ENCODE measurements around the gene POLR1E. TPM values are rescaled to one million over a fixed set of nuclear protein-coding genes. Genes with fewer than 3 reads are reported as not detected.
A peak's percentile ranks its signal among the peaks of the same experiment; 100 is the strongest.

Gene POLR1E
- total and polyA plus RNA-seq, 9 of the 15 experiments (the other 6 are each of a cell fraction or from before 2014, with no cell fraction given) = 18.9 to 102 (median 74.4) TPM

DNA sequence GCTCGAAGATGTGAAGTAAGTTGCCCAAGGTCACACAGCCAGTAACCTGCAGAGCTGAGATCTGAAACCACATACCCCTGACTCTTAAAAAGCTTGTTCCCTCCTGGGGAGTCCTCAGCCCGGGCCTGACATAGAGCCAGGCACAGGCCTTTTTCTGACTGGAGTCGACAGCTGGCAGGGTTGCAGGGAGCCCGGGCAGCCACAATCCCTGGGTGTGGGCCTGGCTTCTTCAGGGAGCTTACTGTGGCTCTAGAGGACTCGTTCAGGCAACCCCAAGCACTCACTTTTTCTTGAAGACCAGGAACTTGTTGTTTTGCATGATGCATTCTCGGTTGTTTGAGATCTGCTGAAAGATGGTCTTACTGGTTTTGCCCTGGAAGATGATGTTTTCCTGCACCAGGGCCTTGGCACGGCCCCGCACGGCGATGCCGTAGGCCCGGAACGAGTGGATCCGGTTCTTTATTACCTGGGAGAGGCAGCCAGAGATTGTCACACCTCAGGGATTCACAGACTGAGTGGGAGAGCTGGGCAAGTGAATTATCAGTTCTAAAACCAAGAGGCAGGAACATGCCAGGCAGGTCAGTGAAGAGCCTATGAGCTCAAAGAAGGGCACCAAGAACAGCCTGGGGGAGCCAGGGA lies 30.0 kb downstream of the POLR1E start:
- no peak overlapping the region for H3K27ac ChIP-seq (ENCODE audit: extremely low read depth, low read depth, low read length)
- FAIRE-seq = no peak
- H3K4me2 ChIP-seq (ENCODE audit: insufficient read depth, low read length) = no peak overlapping the region
- no TSS peak for BruUV-seq (replicated peaks)
- no peak overlapping the region for H3K4me3 ChIP-seq
- peaks cover 2% of the 10 kb centered on the region in 2 experiments; a peak in 1 of 5 replicates for H3K4me1 ChIP-seq (replicated peaks in 1 of 2; ENCODE audit: control insufficient read depth in 2 of 2, insufficient read depth in 2 of 2, low read length in 2 of 2)
- TF ChIP-seq POLR2AphosphoS5 (IDR thresholded peaks at IDR 0.05; ENCODE audit: control insufficient read depth, insufficient read depth, low read depth, low read length) (no peak), ATF1 (CRISPR knock-in tag; IDR thresholded peaks at IDR 0.05) (no peak), ATF1 (tag; IDR thresholded peaks at IDR 0.05) (no peak), LCOR (CRISPR knock-in tag; IDR thresholded peaks at IDR 0.05) (no peak), MCM7 (IDR thresholded peaks at IDR 0.05) (no peak), PHB2 (IDR thresholded peaks at IDR 0.05; ENCODE audit: low read depth) (no peak), CHCHD3 (CRISPR knock-in tag; IDR thresholded peaks at IDR 0.05) (no peak), RBM34 (IDR thresholded peaks at IDR 0.05; ENCODE audit: borderline replicate concordance, insufficient read depth, low read length) (no peak), ILF3 (IDR thresholded peaks at IDR 0.05; ENCODE audit: borderline replicate concordance) (no peak), FOXM1 (IDR thresholded peaks at IDR 0.05; ENCODE audit: low read depth) (no peak), FOXM1 (CRISPR knock-in tag; IDR thresholded peaks at IDR 0.05; ENCODE audit: low read depth) (no peak)
- TF ChIP-seq, protein P1, sequence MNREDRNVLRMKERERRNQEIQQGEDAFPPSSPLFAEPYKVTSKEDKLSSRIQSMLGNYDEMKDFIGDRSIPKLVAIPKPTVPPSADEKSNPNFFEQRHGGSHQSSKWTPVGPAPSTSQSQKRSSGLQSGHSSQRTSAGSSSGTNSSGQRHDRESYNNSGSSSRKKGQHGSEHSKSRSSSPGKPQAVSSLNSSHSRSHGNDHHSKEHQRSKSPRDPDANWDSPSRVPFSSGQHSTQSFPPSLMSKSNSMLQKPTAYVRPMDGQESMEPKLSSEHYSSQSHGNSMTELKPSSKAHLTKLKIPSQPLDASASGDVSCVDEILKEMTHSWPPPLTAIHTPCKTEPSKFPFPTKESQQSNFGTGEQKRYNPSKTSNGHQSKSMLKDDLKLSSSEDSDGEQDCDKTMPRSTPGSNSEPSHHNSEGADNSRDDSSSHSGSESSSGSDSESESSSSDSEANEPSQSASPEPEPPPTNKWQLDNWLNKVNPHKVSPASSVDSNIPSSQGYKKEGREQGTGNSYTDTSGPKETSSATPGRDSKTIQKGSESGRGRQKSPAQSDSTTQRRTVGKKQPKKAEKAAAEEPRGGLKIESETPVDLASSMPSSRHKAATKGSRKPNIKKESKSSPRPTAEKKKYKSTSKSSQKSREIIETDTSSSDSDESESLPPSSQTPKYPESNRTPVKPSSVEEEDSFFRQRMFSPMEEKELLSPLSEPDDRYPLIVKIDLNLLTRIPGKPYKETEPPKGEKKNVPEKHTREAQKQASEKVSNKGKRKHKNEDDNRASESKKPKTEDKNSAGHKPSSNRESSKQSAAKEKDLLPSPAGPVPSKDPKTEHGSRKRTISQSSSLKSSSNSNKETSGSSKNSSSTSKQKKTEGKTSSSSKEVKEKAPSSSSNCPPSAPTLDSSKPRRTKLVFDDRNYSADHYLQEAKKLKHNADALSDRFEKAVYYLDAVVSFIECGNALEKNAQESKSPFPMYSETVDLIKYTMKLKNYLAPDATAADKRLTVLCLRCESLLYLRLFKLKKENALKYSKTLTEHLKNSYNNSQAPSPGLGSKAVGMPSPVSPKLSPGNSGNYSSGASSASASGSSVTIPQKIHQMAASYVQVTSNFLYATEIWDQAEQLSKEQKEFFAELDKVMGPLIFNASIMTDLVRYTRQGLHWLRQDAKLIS (CRISPR knock-in tag; IDR thresholded peaks at IDR 0.05) = no peak
- TF ChIP-seq, protein P2, sequence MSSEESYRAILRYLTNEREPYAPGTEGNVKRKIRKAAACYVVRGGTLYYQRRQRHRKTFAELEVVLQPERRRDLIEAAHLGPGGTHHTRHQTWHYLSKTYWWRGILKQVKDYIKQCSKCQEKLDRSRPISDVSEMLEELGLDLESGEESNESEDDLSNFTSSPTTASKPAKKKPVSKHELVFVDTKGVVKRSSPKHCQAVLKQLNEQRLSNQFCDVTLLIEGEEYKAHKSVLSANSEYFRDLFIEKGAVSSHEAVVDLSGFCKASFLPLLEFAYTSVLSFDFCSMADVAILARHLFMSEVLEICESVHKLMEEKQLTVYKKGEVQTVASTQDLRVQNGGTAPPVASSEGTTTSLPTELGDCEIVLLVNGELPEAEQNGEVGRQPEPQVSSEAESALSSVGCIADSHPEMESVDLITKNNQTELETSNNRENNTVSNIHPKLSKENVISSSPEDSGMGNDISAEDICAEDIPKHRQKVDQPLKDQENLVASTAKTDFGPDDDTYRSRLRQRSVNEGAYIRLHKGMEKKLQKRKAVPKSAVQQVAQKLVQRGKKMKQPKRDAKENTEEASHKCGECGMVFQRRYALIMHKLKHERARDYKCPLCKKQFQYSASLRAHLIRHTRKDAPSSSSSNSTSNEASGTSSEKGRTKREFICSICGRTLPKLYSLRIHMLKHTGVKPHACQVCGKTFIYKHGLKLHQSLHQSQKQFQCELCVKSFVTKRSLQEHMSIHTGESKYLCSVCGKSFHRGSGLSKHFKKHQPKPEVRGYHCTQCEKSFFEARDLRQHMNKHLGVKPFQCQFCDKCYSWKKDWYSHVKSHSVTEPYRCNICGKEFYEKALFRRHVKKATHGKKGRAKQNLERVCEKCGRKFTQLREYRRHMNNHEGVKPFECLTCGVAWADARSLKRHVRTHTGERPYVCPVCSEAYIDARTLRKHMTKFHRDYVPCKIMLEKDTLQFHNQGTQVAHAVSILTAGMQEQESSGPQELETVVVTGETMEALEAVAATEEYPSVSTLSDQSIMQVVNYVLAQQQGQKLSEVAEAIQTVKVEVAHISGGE (CRISPR knock-in tag; IDR thresholded peaks at IDR 0.05) = no peak
- H3K9me1 ChIP-seq (ENCODE audit: control insufficient read depth, insufficient read depth, low read length) = no peaks in the 10 kb centered on the region
- DNase-seq (ENCODE audit: extremely low read depth in 1 of 4, low spot score in 3 of 4) = no peak
- in situ Hi-C loops (cut with MboI) (no loop called here), intact Hi-C loops (cut with micrococcal nuclease) (no loop called here)
- H3K36me3 ChIP-seq (ENCODE audit: control insufficient read depth, insufficient read depth, low read length) = peaks cover 2% of the 10 kb centered on the region; the same call in 2 of the 3 replicates
- peak overlapping the region in 1 of 2 experiments; percentile 21; a peak in 1 of 4 replicates for H3K9ac ChIP-seq (ENCODE audit: insufficient read depth in 1 of 2, low read depth in 2 of 2, low read length in 2 of 2)
- no peaks in the 10 kb centered on the region for H3K79me2 ChIP-seq (ENCODE audit: control insufficient read depth, insufficient read depth, low read length)
- H4K20me1 ChIP-seq (replicated peaks; ENCODE audit: control insufficient read depth, insufficient read depth, low read length) = no peaks in the 10 kb centered on the region
- ATAC-seq = no peak
- H3K9me3 ChIP-seq (replicated peaks; ENCODE audit: control insufficient read depth, insufficient read depth, low read depth, low read length) = no peaks in the 10 kb centered on the region
- no peaks in the 10 kb centered on the region for H3K27me3 ChIP-seq (ENCODE audit: control insufficient read depth in 2 of 2, insufficient read depth in 2 of 2, low read length in 2 of 2)
- POLR2A ChIA-PET = interaction anchor here (0.6 to 1.1 kb wide), 6 partner anchors 11 to 108 kb away, joined by 3 to 7 read pairs (median 3); no protein-coding TSS in a partner anchor
- CTCF ChIA-PET (ENCODE audit: low intra/inter-chr PET ratio) = no interaction called here
- 65% methylated on average over 14 of the region's 14 CpGs for WGBS (ENCODE audit: insufficient coverage, low coverage, missing lambda C conversion rate)
- H2AFZ ChIP-seq (ENCODE audit: low read depth, low read length) = no peak overlapping the region

Data from K562 (cell line).